ENCODE measurements around the gene STAT5B.

Gene STAT5B

GRCh38 chr17:42296012-42296411 is 19.8 kb upstream of the STAT5B start:
- TF ChIP-seq CTCF (IDR thresholded peaks at IDR 0.05; ENCODE audit: low read depth, low read length, missing control alignments), result no peak
- in situ Hi-C loops (cut with HindIII; ENCODE audit: low sequenced_read_pairs), result no loop called here
- no peak for DNase-seq (ENCODE audit: low read depth)
- H3K4me3 ChIP-seq (ENCODE audit: low read depth, low read length), result no peak overlapping the region

- in situ Hi-C loops (cut with HindIII; ENCODE audit: low sequenced_read_pairs), result no loop called here
- DNase-seq (ENCODE audit: low read depth), result no peak
- TF ChIP-seq CTCF (IDR thresholded peaks at IDR 0.05; ENCODE audit: low read depth, low read length, missing control alignments), result no peak
- H3K4me3 ChIP-seq (ENCODE audit: low read depth, low read length), result no peak overlapping the region
Observed at GRCh38 chr17:42294469-42295398, 18.5 kb upstream of the STAT5B start.

GRCh38 chr17:42291129-42291528 is 14.9 kb upstream of the STAT5B start:
- no peak overlapping the region for H3K4me3 ChIP-seq (ENCODE audit: low read depth, low read length)
- TF ChIP-seq CTCF (IDR thresholded peaks at IDR 0.05; ENCODE audit: low read depth, low read length, missing control alignments), result no peak
- in situ Hi-C loops (cut with HindIII; ENCODE audit: low sequenced_read_pairs), result no loop called here
- DNase-seq (ENCODE audit: low read depth), result no peak

- TF ChIP-seq CTCF (IDR thresholded peaks at IDR 0.05; ENCODE audit: low read depth, low read length, missing control alignments), result no peak
- DNase-seq (ENCODE audit: low read depth), result no peak
- no peak overlapping the region for H3K4me3 ChIP-seq (ENCODE audit: low read depth, low read length)
- in situ Hi-C loops (cut with HindIII; ENCODE audit: low sequenced_read_pairs), result no loop called here
Observed at GRCh38 chr17:42290577-42290976, 14.4 kb upstream of the STAT5B start.

GRCh38 chr17:42289611-42290181 is 13.5 kb upstream of the STAT5B start:
- in situ Hi-C loops (cut with HindIII; ENCODE audit: low sequenced_read_pairs), result no loop called here
- TF ChIP-seq CTCF (IDR thresholded peaks at IDR 0.05; ENCODE audit: low read depth, low read length, missing control alignments), result no peak
- no peak overlapping the region for H3K4me3 ChIP-seq (ENCODE audit: low read depth, low read length)
- no peak for DNase-seq (ENCODE audit: low read depth)

GRCh38 chr17:42288803-42289610 is 12.8 kb upstream of the STAT5B start:
- in situ Hi-C loops (cut with HindIII; ENCODE audit: low sequenced_read_pairs), result no loop called here
- no peak for TF ChIP-seq CTCF (IDR thresholded peaks at IDR 0.05; ENCODE audit: low read depth, low read length, missing control alignments)
- peak overlapping the region; percentile 30 for H3K4me3 ChIP-seq (ENCODE audit: low read depth, low read length)
- DNase-seq (ENCODE audit: low read depth), result no peak

Measured in astrocyte of the cerebellum (primary cell).